ENCODE data around the gene METTL9.

GRCh38 chr16:21642861-21643260 lies 43.5 kb downstream of the METTL9 start:
- TF ChIP-seq CTCF (conservative IDR thresholded peaks at IDR 0.05; ENCODE audit: low read depth in 2 of 2) (no peak), NANOG (IDR thresholded peaks at IDR 0.05; ENCODE audit: borderline replicate concordance) (no peak), CREB1 (CRISPR knock-in tag; IDR thresholded peaks at IDR 0.05; ENCODE audit: low read depth) (no peak), EZH2phosphoT487 (IDR thresholded peaks at IDR 0.05; ENCODE audit: unreplicated experiment) (no peak), POLR2AphosphoS5 (IDR thresholded peaks at IDR 0.05; ENCODE audit: low read depth) (no peak), EZH2 (IDR thresholded peaks at IDR 0.05; ENCODE audit: low read depth, unreplicated experiment) (no peak), ZNF462 (CRISPR knock-in tag; IDR thresholded peaks at IDR 0.05) (no peak), REST (IDR thresholded peaks at IDR 0.05; ENCODE audit: unreplicated experiment) (no peak), ZNF331 (CRISPR knock-in tag; IDR thresholded peaks at IDR 0.05; ENCODE audit: low read depth) (no peak), ZNF114 (CRISPR knock-in tag; IDR thresholded peaks at IDR 0.05) (no peak), JUNB (IDR thresholded peaks at IDR 0.05; ENCODE audit: unreplicated experiment) (no peak), ETS1 (IDR thresholded peaks at IDR 0.05) (no peak)

Data from GM23338 (cell line).